SK-N-SH treated with all-trans-retinoic acid at 6 μM for 48 hours (cell line): ENCODE results near the gene FOXP4.

ENCODE experiments used
- BACH2 ChIP-seq: fragments of 250-450 bp; sonication (Bioruptor Pico); IDR thresholded peaks from 2 replicates; pipeline ENCODE4 v1.9.0; 2021; ENCODE audit warnings: mild to moderate bottlenecking, borderline replicate concordance
- ZFP30 ChIP-seq: fragments of 450-650 bp; formaldehyde crosslinking; IDR thresholded peaks from 2 replicates; pipeline ENCODE4 v1.5.0; 2022; ENCODE audit warnings: mild to moderate bottlenecking, moderate library complexity
- TF ChIP-seq, protein P1 (sequence below): fragments of 250-450 bp; sonication (Bioruptor Pico); IDR thresholded peaks from 2 replicates; pipeline ENCODE4 v1.5.1; 2020; ENCODE audit warnings: low read depth, mild to moderate bottlenecking, moderate library complexity
- TF ChIP-seq, protein P2 (sequence below): fragments of 250-450 bp; sonication (Bioruptor Pico); IDR thresholded peaks from 2 replicates; pipeline ENCODE4 v1.8.0; 2020; ENCODE audit warnings: mild to moderate bottlenecking, moderate library complexity, borderline replicate concordance

DNA sequence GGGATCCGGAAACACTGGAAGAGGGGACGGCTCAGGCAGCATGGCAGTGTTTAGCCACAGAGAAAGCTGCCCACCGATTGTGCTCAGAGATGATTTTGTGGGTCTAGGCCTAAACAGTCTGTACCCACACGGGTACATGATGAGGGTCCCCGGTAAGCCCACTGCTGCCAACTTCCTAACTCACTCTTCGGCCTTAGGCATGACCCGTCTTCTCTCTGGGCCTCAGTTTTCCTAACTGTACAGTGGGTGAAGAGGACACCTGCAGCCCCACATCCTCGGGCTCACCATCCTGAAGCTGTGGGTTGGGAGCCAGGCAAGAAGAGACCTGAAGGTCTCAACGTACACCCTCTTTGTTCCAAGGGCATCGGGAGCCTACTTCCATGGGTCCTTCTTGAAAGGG lies 6.5 kb downstream of the FOXP4 start:
- TF ChIP-seq ZFP30 (no peak), BACH2 (CRISPR knock-in tag) (no peak)
- TF ChIP-seq, protein P1, sequence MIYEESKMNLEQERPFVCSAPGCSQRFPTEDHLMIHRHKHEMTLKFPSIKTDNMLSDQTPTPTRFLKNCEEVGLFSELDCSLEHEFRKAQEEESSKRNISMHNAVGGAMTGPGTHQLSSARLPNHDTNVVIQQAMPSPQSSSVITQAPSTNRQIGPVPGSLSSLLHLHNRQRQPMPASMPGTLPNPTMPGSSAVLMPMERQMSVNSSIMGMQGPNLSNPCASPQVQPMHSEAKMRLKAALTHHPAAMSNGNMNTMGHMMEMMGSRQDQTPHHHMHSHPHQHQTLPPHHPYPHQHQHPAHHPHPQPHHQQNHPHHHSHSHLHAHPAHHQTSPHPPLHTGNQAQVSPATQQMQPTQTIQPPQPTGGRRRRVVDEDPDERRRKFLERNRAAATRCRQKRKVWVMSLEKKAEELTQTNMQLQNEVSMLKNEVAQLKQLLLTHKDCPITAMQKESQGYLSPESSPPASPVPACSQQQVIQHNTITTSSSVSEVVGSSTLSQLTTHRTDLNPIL (CRISPR knock-in tag): no peak
- TF ChIP-seq, protein P2, sequence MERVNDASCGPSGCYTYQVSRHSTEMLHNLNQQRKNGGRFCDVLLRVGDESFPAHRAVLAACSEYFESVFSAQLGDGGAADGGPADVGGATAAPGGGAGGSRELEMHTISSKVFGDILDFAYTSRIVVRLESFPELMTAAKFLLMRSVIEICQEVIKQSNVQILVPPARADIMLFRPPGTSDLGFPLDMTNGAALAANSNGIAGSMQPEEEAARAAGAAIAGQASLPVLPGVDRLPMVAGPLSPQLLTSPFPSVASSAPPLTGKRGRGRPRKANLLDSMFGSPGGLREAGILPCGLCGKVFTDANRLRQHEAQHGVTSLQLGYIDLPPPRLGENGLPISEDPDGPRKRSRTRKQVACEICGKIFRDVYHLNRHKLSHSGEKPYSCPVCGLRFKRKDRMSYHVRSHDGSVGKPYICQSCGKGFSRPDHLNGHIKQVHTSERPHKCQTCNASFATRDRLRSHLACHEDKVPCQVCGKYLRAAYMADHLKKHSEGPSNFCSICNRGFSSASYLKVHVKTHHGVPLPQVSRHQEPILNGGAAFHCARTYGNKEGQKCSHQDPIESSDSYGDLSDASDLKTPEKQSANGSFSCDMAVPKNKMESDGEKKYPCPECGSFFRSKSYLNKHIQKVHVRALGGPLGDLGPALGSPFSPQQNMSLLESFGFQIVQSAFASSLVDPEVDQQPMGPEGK (CRISPR knock-in tag): no peak
